GM12872 (cell line): ENCODE results near the gene WASHC4.

Source experiments
- TF ChIP-seq, protein P1 (sequence below): IDR thresholded peaks from 3 replicates; pipeline ENCODE4 v1.5.1; 2011; ENCODE audit warnings: low read depth, mild to moderate bottlenecking, low read length, moderate library complexity; ENCODE audit not compliant: insufficient read depth

Gene WASHC4

GRCh38 chr12:105083551-105084105, 23.9 kb upstream of the WASHC4 start:
- TF ChIP-seq, protein P1, sequence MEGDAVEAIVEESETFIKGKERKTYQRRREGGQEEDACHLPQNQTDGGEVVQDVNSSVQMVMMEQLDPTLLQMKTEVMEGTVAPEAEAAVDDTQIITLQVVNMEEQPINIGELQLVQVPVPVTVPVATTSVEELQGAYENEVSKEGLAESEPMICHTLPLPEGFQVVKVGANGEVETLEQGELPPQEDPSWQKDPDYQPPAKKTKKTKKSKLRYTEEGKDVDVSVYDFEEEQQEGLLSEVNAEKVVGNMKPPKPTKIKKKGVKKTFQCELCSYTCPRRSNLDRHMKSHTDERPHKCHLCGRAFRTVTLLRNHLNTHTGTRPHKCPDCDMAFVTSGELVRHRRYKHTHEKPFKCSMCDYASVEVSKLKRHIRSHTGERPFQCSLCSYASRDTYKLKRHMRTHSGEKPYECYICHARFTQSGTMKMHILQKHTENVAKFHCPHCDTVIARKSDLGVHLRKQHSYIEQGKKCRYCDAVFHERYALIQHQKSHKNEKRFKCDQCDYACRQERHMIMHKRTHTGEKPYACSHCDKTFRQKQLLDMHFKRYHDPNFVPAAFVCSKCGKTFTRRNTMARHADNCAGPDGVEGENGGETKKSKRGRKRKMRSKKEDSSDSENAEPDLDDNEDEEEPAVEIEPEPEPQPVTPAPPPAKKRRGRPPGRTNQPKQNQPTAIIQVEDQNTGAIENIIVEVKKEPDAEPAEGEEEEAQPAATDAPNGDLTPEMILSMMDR: no peak

- TF ChIP-seq, protein P1: no peak
Observed at GRCh38 chr12:105084251-105085250, 23.0 kb upstream of the WASHC4 start, which contains the start of gene ALDH1L2. TSS of gene ALDH1L2 (minus strand) at chr12:105084458. CDS start at chr12:105084436, 22 bp downstream.

GRCh38 chr12:105085501-105085900, 22.0 kb upstream of the WASHC4 start:
- TF ChIP-seq, protein P1: no peak

- TF ChIP-seq, protein P1: no peak
Observed at GRCh38 chr12:105089817-105090216, 17.7 kb upstream of the WASHC4 start.

GRCh38 chr12:105090361-105090760, 17.2 kb upstream of the WASHC4 start:
- TF ChIP-seq, protein P1: no peak

- TF ChIP-seq, protein P1: no peak
Observed at GRCh38 chr12:105091476-105092206, 15.9 kb upstream of the WASHC4 start.

GRCh38 chr12:105092336-105092735, 15.2 kb upstream of the WASHC4 start:
- TF ChIP-seq, protein P1: no peak
